HEK293T (cell line): ENCODE data around the gene ERO1B.

Experiments used
- ARNT ChIP-seq: fragments of 450-650 bp; IDR thresholded peaks from 2 replicates; pipeline ENCODE4 v1.6.1; 2017; ENCODE audit warnings: mild to moderate bottlenecking
- NFRKB ChIP-seq: fragments of 450-650 bp; IDR thresholded peaks from 2 replicates; pipeline ENCODE4 v1.6.1; 2016; ENCODE audit warnings: mild to moderate bottlenecking, moderate library complexity
- SP1 ChIP-seq: fragments of 450-650 bp; IDR thresholded peaks from 2 replicates; pipeline ENCODE4 v1.6.1; 2017

DNA sequence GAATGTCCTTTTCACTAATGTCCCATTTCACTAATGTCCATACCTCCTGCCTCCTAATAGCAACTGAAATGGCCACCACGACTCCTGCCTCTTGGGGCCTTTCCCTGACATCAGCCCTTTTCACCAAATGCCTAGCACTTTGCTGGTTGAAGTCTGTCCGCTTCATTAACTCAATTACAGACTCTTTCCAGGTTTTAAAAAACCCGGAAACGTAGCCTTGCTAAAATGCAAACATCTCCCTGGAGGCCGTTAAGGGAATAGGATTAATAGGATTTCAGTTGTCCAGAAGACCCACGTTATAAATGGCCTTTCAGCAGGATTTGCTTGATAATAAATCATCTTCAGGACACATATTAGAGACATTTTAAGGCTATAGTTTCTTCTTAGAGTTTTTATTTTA is 25.7 kb upstream of the ERO1B start:
- TF ChIP-seq SP1, result no peak
- no peak for TF ChIP-seq ARNT
- TF ChIP-seq NFRKB, result no peak
